Measurements from ENCODE around the gene DMRTB1.

Gene DMRTB1

GRCh38 chr1:53438427-53439336 lies 20.5 kb upstream of the DMRTB1 start:
- Histone ChIP-seq H3K9me3 (ENCODE audit: control insufficient read depth, insufficient read depth, low read length) (peaks cover 9% of the 10 kb centered on the region), H3K36me3 (ENCODE audit: control insufficient read depth, insufficient read depth, low read length) (peaks cover 4% of the 10 kb centered on the region), H3K4me1 (ENCODE audit: control insufficient read depth, insufficient read depth, low read length) (peaks cover 6% of the 10 kb centered on the region), H3K27me3 (ENCODE audit: control insufficient read depth, insufficient read depth, low read length) (no peaks in the 10 kb centered on the region), H3K9ac (ENCODE audit: low read depth, low read length) (no peak overlapping the region), H3K4me3 (ENCODE audit: low read depth, low read length) (no peak overlapping the region)

GRCh38 chr1:53439337-53440207 lies 19.6 kb upstream of the DMRTB1 start:
- Histone ChIP-seq H3K9ac (ENCODE audit: low read depth, low read length) (no peak overlapping the region), H3K4me3 (ENCODE audit: low read depth, low read length) (no peak overlapping the region), H3K36me3 (ENCODE audit: control insufficient read depth, insufficient read depth, low read length) (peaks cover 4% of the 10 kb centered on the region), H3K9me3 (ENCODE audit: control insufficient read depth, insufficient read depth, low read length) (peaks cover 2% of the 10 kb centered on the region), H3K27me3 (ENCODE audit: control insufficient read depth, insufficient read depth, low read length) (no peaks in the 10 kb centered on the region), H3K4me1 (ENCODE audit: control insufficient read depth, insufficient read depth, low read length) (peaks cover 6% of the 10 kb centered on the region)

- peaks cover 6% of the 10 kb centered on the region for H3K4me1 ChIP-seq (ENCODE audit: control insufficient read depth, insufficient read depth, low read length)
- peaks cover 4% of the 10 kb centered on the region for H3K36me3 ChIP-seq (ENCODE audit: control insufficient read depth, insufficient read depth, low read length)
- no peaks in the 10 kb centered on the region for H3K27me3 ChIP-seq (ENCODE audit: control insufficient read depth, insufficient read depth, low read length)
- no peak overlapping the region for H3K9ac ChIP-seq (ENCODE audit: low read depth, low read length)
- no peak overlapping the region for H3K4me3 ChIP-seq (ENCODE audit: low read depth, low read length)
- no peaks in the 10 kb centered on the region for H3K9me3 ChIP-seq (ENCODE audit: control insufficient read depth, insufficient read depth, low read length)
These were observed 18.6 kb upstream of the DMRTB1 start for GRCh38 chr1:53440633-53441032.

- H3K27me3 ChIP-seq (ENCODE audit: control insufficient read depth, insufficient read depth, low read length): no peaks in the 10 kb centered on the region
- H3K9ac ChIP-seq (ENCODE audit: low read depth, low read length): no peak overlapping the region
- H3K4me3 ChIP-seq (ENCODE audit: low read depth, low read length): no peak overlapping the region
- peaks cover 4% of the 10 kb centered on the region for H3K36me3 ChIP-seq (ENCODE audit: control insufficient read depth, insufficient read depth, low read length)
- H3K9me3 ChIP-seq (ENCODE audit: control insufficient read depth, insufficient read depth, low read length): no peaks in the 10 kb centered on the region
- H3K4me1 ChIP-seq (ENCODE audit: control insufficient read depth, insufficient read depth, low read length): peaks cover 10% of the 10 kb centered on the region
These were observed 16.9 kb upstream of the DMRTB1 start for GRCh38 chr1:53442299-53442698.

- Histone ChIP-seq H3K9me3 (ENCODE audit: control insufficient read depth, insufficient read depth, low read length) (no peaks in the 10 kb centered on the region), H3K27me3 (ENCODE audit: control insufficient read depth, insufficient read depth, low read length) (no peaks in the 10 kb centered on the region), H3K4me3 (ENCODE audit: low read depth, low read length) (no peak overlapping the region), H3K36me3 (ENCODE audit: control insufficient read depth, insufficient read depth, low read length) (no peaks in the 10 kb centered on the region), H3K9ac (ENCODE audit: low read depth, low read length) (no peak overlapping the region), H3K4me1 (ENCODE audit: control insufficient read depth, insufficient read depth, low read length) (peaks cover 30% of the 10 kb centered on the region)
These were observed 13.1 kb upstream of the DMRTB1 start for GRCh38 chr1:53446051-53446450.

- Histone ChIP-seq H3K9me3 (ENCODE audit: control insufficient read depth, insufficient read depth, low read length) (no peaks in the 10 kb centered on the region), H3K4me1 (ENCODE audit: control insufficient read depth, insufficient read depth, low read length) (peaks cover 27% of the 10 kb centered on the region), H3K4me3 (ENCODE audit: low read depth, low read length) (no peak overlapping the region), H3K36me3 (ENCODE audit: control insufficient read depth, insufficient read depth, low read length) (no peaks in the 10 kb centered on the region), H3K27me3 (ENCODE audit: control insufficient read depth, insufficient read depth, low read length) (no peaks in the 10 kb centered on the region), H3K9ac (ENCODE audit: low read depth, low read length) (no peak overlapping the region)
These were observed 11.8 kb upstream of the DMRTB1 start for GRCh38 chr1:53447413-53447812.

GRCh38 chr1:53448241-53448841 lies 10.9 kb upstream of the DMRTB1 start:
- no peak overlapping the region for H3K4me3 ChIP-seq (ENCODE audit: low read depth, low read length)
- H3K36me3 ChIP-seq (ENCODE audit: control insufficient read depth, insufficient read depth, low read length): no peaks in the 10 kb centered on the region
- H3K9ac ChIP-seq (ENCODE audit: low read depth, low read length): no peak overlapping the region
- H3K9me3 ChIP-seq (ENCODE audit: control insufficient read depth, insufficient read depth, low read length): no peaks in the 10 kb centered on the region
- peaks cover 27% of the 10 kb centered on the region for H3K4me1 ChIP-seq (ENCODE audit: control insufficient read depth, insufficient read depth, low read length)
- H3K27me3 ChIP-seq (ENCODE audit: control insufficient read depth, insufficient read depth, low read length): no peaks in the 10 kb centered on the region

GRCh38 chr1:53449021-53449420 lies 10.2 kb upstream of the DMRTB1 start:
- H3K9me3 ChIP-seq (ENCODE audit: control insufficient read depth, insufficient read depth, low read length): no peaks in the 10 kb centered on the region
- H3K9ac ChIP-seq (ENCODE audit: low read depth, low read length): no peak overlapping the region

GRCh38 chr1:53449693-53450092 lies 9.5 kb upstream of the DMRTB1 start:
- peaks cover 27% of the 10 kb centered on the region for H3K4me1 ChIP-seq (ENCODE audit: control insufficient read depth, insufficient read depth, low read length)
- no peaks in the 10 kb centered on the region for H3K27me3 ChIP-seq (ENCODE audit: control insufficient read depth, insufficient read depth, low read length)
- no peak overlapping the region for H3K9ac ChIP-seq (ENCODE audit: low read depth, low read length)
- no peaks in the 10 kb centered on the region for H3K9me3 ChIP-seq (ENCODE audit: control insufficient read depth, insufficient read depth, low read length)
- H3K36me3 ChIP-seq (ENCODE audit: control insufficient read depth, insufficient read depth, low read length): no peaks in the 10 kb centered on the region
- H3K4me3 ChIP-seq (ENCODE audit: low read depth, low read length): no peak overlapping the region

More at GRCh38 chr1:53449021-53449420, 10.2 kb upstream of the DMRTB1 start:
- Histone ChIP-seq H3K27me3 (ENCODE audit: control insufficient read depth, insufficient read depth, low read length) (no peaks in the 10 kb centered on the region), H3K4me1 (ENCODE audit: control insufficient read depth, insufficient read depth, low read length) (peaks cover 27% of the 10 kb centered on the region), H3K4me3 (ENCODE audit: low read depth, low read length) (no peak overlapping the region), H3K36me3 (ENCODE audit: control insufficient read depth, insufficient read depth, low read length) (no peaks in the 10 kb centered on the region)

- Histone ChIP-seq H3K4me3 (ENCODE audit: low read depth, low read length) (no peak overlapping the region), H3K4me1 (ENCODE audit: control insufficient read depth, insufficient read depth, low read length) (peaks cover 27% of the 10 kb centered on the region), H3K27me3 (ENCODE audit: control insufficient read depth, insufficient read depth, low read length) (no peaks in the 10 kb centered on the region), H3K9ac (ENCODE audit: low read depth, low read length) (no peak overlapping the region), H3K36me3 (ENCODE audit: control insufficient read depth, insufficient read depth, low read length) (no peaks in the 10 kb centered on the region), H3K9me3 (ENCODE audit: control insufficient read depth, insufficient read depth, low read length) (no peaks in the 10 kb centered on the region)
These were observed 9.0 kb upstream of the DMRTB1 start for GRCh38 chr1:53450225-53450624.

GRCh38 chr1:53454019-53454418 lies 5.2 kb upstream of the DMRTB1 start:
- Histone ChIP-seq H3K9ac (ENCODE audit: low read depth, low read length) (no peak overlapping the region), H3K36me3 (ENCODE audit: control insufficient read depth, insufficient read depth, low read length) (no peaks in the 10 kb centered on the region), H3K4me3 (ENCODE audit: low read depth, low read length) (no peak overlapping the region), H3K9me3 (ENCODE audit: control insufficient read depth, insufficient read depth, low read length) (no peaks in the 10 kb centered on the region), H3K27me3 (ENCODE audit: control insufficient read depth, insufficient read depth, low read length) (no peaks in the 10 kb centered on the region), H3K4me1 (ENCODE audit: control insufficient read depth, insufficient read depth, low read length) (peaks cover 11% of the 10 kb centered on the region)
